Peyer's patch (tissue), 4 donors: Measurements from ENCODE around the gene PDP2.

Experiments
- CTCF ChIP-seq, 6 experiments: fragments of 450-650 bp in 4 of 6; fragments of 200-600 bp in 2 of 6; sonication (generic) in 1 of 6; IDR thresholded peaks; one replicate each; pipeline ENCODE4 v1.5.1; 2017 to 2019; ENCODE audit warnings: antibody characterized with exemption in 6 of 6, mild to moderate bottlenecking in 3 of 6, moderate library complexity in 1 of 6
- POLR2A ChIP-seq, 2 donors: fragments of 450-650 bp; IDR thresholded peaks; one replicate each; pipeline ENCODE4 v1.5.1; 2017; ENCODE audit warnings: antibody characterized with exemption in 2 of 2, mild to moderate bottlenecking in 2 of 2, moderate library complexity in 2 of 2

- TF ChIP-seq POLR2A (IDR thresholded peaks at IDR 0.05) (no peak), CTCF (IDR thresholded peaks at IDR 0.05) (no peak)
These were observed 701 bp downstream of the PDP2 start for GRCh38 chr16:66881014-66881417.
